ENCODE measurements around the gene C16orf90.

C16orf90 gene

DNA sequence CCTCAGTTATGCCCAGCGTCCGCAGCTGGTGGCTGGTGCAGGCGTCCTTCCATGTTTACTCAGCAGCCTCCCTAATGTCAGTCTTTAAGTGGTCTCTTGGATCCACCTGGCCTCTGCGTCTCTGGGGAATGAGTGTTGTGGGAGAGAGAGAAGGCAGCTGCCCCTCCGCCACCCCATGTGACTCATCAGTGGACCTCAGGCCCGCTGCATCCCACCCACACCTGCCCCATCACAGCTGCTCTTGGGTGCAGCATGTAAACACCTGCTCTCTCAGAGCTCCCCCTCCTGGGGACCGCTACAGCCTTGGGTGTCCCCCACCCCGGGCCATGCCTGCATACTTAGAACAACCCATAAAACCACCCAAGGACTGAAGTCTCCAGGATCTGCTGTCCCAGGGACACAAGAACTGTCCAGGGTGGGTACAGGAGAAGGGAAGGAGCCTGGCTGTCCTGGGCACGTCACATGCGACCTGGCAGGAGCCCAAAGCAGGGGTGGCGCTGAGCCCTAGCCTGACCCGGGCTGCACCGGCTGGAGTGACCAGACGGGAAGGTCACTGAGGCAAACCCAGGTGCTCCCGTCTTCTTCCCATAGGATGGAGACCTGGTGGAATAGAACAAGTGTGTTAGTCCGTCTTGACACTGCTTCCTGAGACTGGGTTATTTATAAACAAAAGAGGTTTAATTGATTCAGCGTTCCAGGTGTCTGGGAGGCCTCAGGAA lies 4.2 kb downstream of the C16orf90 start (continued):
- TF ChIP-seq, protein P1, sequence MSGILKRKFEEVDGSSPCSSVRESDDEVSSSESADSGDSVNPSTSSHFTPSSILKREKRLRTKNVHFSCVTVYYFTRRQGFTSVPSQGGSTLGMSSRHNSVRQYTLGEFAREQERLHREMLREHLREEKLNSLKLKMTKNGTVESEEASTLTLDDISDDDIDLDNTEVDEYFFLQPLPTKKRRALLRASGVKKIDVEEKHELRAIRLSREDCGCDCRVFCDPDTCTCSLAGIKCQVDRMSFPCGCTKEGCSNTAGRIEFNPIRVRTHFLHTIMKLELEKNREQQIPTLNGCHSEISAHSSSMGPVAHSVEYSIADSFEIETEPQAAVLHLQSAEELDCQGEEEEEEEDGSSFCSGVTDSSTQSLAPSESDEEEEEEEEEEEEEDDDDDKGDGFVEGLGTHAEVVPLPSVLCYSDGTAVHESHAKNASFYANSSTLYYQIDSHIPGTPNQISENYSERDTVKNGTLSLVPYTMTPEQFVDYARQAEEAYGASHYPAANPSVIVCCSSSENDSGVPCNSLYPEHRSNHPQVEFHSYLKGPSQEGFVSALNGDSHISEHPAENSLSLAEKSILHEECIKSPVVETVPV (CRISPR knock-in tag; IDR thresholded peaks at IDR 0.05) = no peak
- TF ChIP-seq ISL1 (CRISPR knock-in tag; IDR thresholded peaks at IDR 0.05) = no peak
- TF ChIP-seq OSR1 (CRISPR knock-in tag; IDR thresholded peaks at IDR 0.05) = no peak
- TF ChIP-seq, protein P2, sequence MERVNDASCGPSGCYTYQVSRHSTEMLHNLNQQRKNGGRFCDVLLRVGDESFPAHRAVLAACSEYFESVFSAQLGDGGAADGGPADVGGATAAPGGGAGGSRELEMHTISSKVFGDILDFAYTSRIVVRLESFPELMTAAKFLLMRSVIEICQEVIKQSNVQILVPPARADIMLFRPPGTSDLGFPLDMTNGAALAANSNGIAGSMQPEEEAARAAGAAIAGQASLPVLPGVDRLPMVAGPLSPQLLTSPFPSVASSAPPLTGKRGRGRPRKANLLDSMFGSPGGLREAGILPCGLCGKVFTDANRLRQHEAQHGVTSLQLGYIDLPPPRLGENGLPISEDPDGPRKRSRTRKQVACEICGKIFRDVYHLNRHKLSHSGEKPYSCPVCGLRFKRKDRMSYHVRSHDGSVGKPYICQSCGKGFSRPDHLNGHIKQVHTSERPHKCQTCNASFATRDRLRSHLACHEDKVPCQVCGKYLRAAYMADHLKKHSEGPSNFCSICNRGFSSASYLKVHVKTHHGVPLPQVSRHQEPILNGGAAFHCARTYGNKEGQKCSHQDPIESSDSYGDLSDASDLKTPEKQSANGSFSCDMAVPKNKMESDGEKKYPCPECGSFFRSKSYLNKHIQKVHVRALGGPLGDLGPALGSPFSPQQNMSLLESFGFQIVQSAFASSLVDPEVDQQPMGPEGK (CRISPR knock-in tag; IDR thresholded peaks at IDR 0.05; ENCODE audit: borderline replicate concordance) = no peak
- TF ChIP-seq ARNTL (CRISPR knock-in tag; IDR thresholded peaks at IDR 0.05; ENCODE audit: borderline replicate concordance, low read depth) = no peak
- no peak for TF ChIP-seq ZNF70 (CRISPR knock-in tag; IDR thresholded peaks at IDR 0.05)
- no peak for TF ChIP-seq ZFP3 (CRISPR knock-in tag; IDR thresholded peaks at IDR 0.05)

DNA sequence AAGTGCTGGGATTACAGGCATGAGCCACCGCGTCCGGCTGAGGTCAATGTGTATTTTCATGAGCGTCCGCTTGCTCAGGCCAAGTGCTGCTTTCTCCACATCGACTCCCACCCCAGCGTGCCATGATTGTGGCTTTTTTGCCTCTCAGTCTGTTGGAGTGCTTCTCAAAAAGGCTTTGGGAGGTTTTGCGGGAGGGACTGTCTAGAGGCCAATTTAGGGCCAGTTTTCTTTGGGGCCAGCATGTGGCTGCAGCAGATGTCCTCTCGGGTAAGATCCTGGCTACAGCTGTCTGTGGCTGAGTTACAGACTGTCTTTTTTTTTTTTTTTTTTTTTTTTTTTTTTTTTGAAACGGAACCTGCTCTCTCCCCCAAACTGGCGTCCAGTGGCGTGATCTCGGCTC lies 6.5 kb downstream of the C16orf90 start:
- no peak for ATAC-seq
- TF ChIP-seq ZFP3 (CRISPR knock-in tag; IDR thresholded peaks at IDR 0.05) (no peak), ESRRG (CRISPR knock-in tag; IDR thresholded peaks at IDR 0.05) (no peak), BACH2 (CRISPR knock-in tag; IDR thresholded peaks at IDR 0.05; ENCODE audit: borderline replicate concordance) (no peak), ZFP30 (CRISPR knock-in tag; IDR thresholded peaks at IDR 0.05) (no peak)

DNA sequence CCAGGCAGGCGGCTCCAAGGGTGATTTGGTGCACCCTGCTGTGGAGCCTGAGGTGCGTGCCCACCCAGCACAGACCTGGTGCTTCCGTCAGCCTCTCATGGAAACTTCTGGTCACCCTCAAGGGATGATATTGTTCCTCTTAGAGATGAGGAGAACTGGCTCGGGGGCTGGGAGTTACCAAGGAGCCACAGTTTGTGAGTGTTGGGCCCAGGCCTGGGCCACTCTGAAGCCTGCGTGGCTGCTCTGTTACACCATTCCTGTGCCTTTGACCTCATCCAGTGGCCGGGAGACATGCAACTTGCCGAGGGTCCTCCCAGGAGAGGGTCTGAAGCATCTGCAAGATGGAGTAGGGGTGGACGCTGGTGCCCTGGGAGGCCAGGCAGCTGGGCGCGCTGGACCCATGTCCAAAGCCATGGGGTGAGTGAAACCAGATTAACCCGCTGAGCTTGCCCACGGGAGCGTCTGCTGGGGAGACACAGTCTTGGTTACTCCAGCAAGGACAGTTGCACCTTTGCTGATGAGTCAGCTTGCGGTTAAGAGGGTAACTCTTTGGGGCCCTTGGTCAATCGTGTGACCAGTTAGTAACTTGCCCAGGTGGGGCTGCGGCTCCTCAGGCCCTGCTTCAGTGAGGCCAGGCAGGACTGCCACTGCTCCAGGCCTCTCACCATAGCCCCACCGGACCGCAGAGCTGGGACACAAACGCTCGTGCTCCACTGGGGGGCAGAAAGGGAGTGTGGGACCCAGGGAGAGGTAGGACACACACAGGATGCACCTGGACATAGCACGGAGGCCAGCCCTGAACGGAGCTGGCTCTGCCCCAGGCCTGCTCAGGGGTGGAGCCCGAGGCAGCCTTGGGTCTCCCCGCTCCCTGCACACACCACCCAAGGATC lies 7.5 kb downstream of the C16orf90 start:
- TF ChIP-seq ISL1 (CRISPR knock-in tag; IDR thresholded peaks at IDR 0.05) (no peak), RARB (CRISPR knock-in tag; IDR thresholded peaks at IDR 0.05) (no peak), CSDC2 (CRISPR knock-in tag; IDR thresholded peaks at IDR 0.05) (no peak)
- TF ChIP-seq, protein P3, sequence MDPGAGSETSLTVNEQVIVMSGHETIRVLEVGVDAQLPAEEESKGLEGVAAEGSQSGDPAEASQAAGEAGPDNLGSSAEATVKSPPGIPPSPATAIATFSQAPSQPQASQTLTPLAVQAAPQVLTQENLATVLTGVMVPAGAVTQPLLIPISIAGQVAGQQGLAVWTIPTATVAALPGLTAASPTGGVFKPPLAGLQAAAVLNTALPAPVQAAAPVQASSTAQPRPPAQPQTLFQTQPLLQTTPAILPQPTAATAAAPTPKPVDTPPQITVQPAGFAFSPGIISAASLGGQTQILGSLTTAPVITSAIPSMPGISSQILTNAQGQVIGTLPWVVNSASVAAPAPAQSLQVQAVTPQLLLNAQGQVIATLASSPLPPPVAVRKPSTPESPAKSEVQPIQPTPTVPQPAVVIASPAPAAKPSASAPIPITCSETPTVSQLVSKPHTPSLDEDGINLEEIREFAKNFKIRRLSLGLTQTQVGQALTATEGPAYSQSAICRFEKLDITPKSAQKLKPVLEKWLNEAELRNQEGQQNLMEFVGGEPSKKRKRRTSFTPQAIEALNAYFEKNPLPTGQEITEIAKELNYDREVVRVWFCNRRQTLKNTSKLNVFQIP (CRISPR knock-in tag; IDR thresholded peaks at IDR 0.05; ENCODE audit: borderline replicate concordance, low read depth) = no peak
- no peak; the same call in 2 of the 3 replicates for ATAC-seq

DNA sequence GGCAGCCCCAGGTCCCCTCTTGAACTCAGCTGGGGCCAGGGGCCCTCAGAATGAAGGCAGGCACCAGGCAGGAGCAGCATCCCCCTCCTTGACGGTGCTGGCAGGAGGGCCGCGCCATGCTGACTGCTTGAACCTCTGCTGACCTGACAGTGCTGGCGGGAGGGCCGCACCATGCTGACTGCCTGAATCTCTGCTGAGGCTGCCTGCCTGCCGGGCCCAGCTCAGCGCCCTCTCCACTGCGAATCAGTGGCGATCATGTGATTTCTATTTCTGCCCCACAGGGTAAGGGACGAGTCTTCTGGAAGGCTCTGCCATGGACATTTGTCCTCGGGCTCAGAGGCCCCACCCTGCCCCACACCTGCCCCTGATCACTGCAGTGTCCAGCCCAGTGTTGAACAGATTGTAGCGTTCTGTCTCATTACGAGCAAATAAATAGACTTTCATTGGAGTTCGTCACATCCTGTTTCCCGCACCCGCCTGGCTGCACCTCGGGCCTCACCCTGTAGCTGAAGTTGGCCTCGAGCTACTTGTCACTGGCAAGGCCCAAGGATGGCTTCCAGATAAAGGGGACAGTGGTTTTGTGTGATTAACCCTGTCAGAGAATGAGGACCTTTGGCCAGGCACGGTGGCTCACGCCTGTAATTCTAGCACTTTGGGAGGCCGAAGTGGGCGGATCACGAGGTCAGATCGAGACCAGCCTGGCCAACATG lies 8.6 kb downstream of the C16orf90 start:
- no peak for ATAC-seq
- TF ChIP-seq ZFP30 (CRISPR knock-in tag; IDR thresholded peaks at IDR 0.05) (no peak), ZC3H10 (CRISPR knock-in tag; IDR thresholded peaks at IDR 0.05) (no peak), ISL1 (CRISPR knock-in tag; IDR thresholded peaks at IDR 0.05) (no peak), ARNTL (CRISPR knock-in tag; IDR thresholded peaks at IDR 0.05; ENCODE audit: borderline replicate concordance, low read depth) (no peak), CSDC2 (CRISPR knock-in tag; IDR thresholded peaks at IDR 0.05) (no peak), BACH2 (CRISPR knock-in tag; IDR thresholded peaks at IDR 0.05; ENCODE audit: borderline replicate concordance) (no peak), ZNF8 (CRISPR knock-in tag; IDR thresholded peaks at IDR 0.05) (no peak)
- TF ChIP-seq, protein P2 (CRISPR knock-in tag; IDR thresholded peaks at IDR 0.05; ENCODE audit: borderline replicate concordance) = no peak
